ENCODE results near the gene ADAMTS17. TPM values are rescaled to one million over a fixed set of nuclear protein-coding genes. Genes with fewer than 3 reads are reported as not detected.

Gene ADAMTS17
- total and polyA plus RNA-seq, 5 donors from 2014 or later: 0.20 to 8.2 (median 0.67) TPM; not detected in 1

DNA sequence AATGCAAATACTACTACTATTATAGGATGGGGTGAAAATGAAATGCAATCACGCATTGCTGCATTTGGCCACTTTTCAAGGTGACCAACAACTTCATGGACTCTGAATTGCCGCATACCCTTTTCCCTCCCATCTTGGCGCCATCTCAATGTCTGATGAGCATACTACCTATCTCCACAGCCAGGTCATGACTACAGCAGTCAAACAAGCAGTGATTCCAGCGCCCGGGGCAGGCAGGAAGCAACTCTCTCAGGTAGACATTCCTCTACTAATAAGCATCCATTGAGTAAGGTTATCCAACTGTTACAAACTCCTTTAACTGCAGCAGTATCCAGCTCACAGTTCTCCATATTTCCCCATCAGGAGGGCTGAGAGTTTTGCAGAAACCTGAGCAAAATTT lies 155.4 kb downstream of the ADAMTS17 start:
- no peaks in the 10 kb centered on the region for H3K27me3 ChIP-seq (ENCODE audit: control insufficient read depth, insufficient read depth, low read length)
- H3K36me3 ChIP-seq (ENCODE audit: control insufficient read depth, insufficient read depth, low read length): no peaks in the 10 kb centered on the region
- H3K4me1 ChIP-seq (ENCODE audit: control insufficient read depth, insufficient read depth, low read length, poor library complexity, severe bottlenecking): no peaks in the 10 kb centered on the region
- Mint-ChIP-seq H3K36me3 (peaks cover 8% of the 10 kb centered on the region), H3K27me3 (no peaks in the 10 kb centered on the region), H3K27ac (no peak overlapping the region), H3K4me1 (peaks cover 0 to 4% (median 0%) of the 10 kb centered on the region in 4 donors), H3K4me3 (no peak overlapping the region), H3K9me3 (peaks cover 0 to 7% (median 0%) of the 10 kb centered on the region in 7 donors)
- no peak for DNase-seq
- ATAC-seq (ENCODE audit: low read depth in 2 of 2): no peak
- no peak overlapping the region for H3K27ac ChIP-seq (ENCODE audit: insufficient read depth, low read length, poor library complexity, severe bottlenecking)
- no peaks in the 10 kb centered on the region for H3K9me3 ChIP-seq (ENCODE audit: control insufficient read depth in 2 of 2, low read length in 2 of 2)
- no peak overlapping the region for H3K4me3 ChIP-seq (ENCODE audit: low read depth, low read length)

- Mint-ChIP-seq H3K36me3 (peaks cover 8% of the 10 kb centered on the region), H3K9me3 (peaks cover 0 to 6% (median 0%) of the 10 kb centered on the region in 7 donors), H3K4me1 (peaks cover 0 to 4% (median 0%) of the 10 kb centered on the region in 4 donors), H3K27ac (no peak overlapping the region), H3K27me3 (peaks cover 5% of the 10 kb centered on the region), H3K4me3 (no peak overlapping the region)
- no peak for ATAC-seq (ENCODE audit: low read depth in 2 of 2)
- Histone ChIP-seq H3K4me1 (ENCODE audit: control insufficient read depth, insufficient read depth, low read length, poor library complexity, severe bottlenecking) (no peaks in the 10 kb centered on the region), H3K36me3 (ENCODE audit: control insufficient read depth, insufficient read depth, low read length) (no peaks in the 10 kb centered on the region), H3K9me3 (ENCODE audit: control insufficient read depth in 2 of 2, low read length in 2 of 2) (no peaks in the 10 kb centered on the region), H3K27me3 (ENCODE audit: control insufficient read depth, insufficient read depth, low read length) (no peaks in the 10 kb centered on the region), H3K27ac (ENCODE audit: insufficient read depth, low read length, poor library complexity, severe bottlenecking) (no peak overlapping the region), H3K4me3 (ENCODE audit: low read depth, low read length) (no peak overlapping the region)
- no peak for DNase-seq
Measured at GRCh38 chr15:100183921-100184495, 157.8 kb downstream of the ADAMTS17 start.

- Mint-ChIP-seq H3K27me3 (peaks cover 5% of the 10 kb centered on the region), H3K36me3 (peaks cover 4% of the 10 kb centered on the region), H3K4me3 (no peak overlapping the region), H3K27ac (no peak overlapping the region), H3K4me1 (peaks cover 0 to 4% (median 0%) of the 10 kb centered on the region in 4 donors), H3K9me3 (peaks cover 0 to 11% (median 2%) of the 10 kb centered on the region in 7 donors)
- no peaks in the 10 kb centered on the region for H3K36me3 ChIP-seq (ENCODE audit: control insufficient read depth, insufficient read depth, low read length)
- no peaks in the 10 kb centered on the region for H3K9me3 ChIP-seq (ENCODE audit: control insufficient read depth in 2 of 2, low read length in 2 of 2)
- H3K27ac ChIP-seq (ENCODE audit: insufficient read depth, low read length, poor library complexity, severe bottlenecking): no peak overlapping the region
- H3K4me3 ChIP-seq (ENCODE audit: low read depth, low read length): no peak overlapping the region
- DNase-seq (no peak), ATAC-seq (ENCODE audit: low read depth in 2 of 2) (no peak)
- no peaks in the 10 kb centered on the region for H3K4me1 ChIP-seq (ENCODE audit: control insufficient read depth, insufficient read depth, low read length, poor library complexity, severe bottlenecking)
- H3K27me3 ChIP-seq (ENCODE audit: control insufficient read depth, insufficient read depth, low read length): no peaks in the 10 kb centered on the region
Measured at GRCh38 chr15:100180921-100181320, 160.9 kb downstream of the ADAMTS17 start.

DNA sequence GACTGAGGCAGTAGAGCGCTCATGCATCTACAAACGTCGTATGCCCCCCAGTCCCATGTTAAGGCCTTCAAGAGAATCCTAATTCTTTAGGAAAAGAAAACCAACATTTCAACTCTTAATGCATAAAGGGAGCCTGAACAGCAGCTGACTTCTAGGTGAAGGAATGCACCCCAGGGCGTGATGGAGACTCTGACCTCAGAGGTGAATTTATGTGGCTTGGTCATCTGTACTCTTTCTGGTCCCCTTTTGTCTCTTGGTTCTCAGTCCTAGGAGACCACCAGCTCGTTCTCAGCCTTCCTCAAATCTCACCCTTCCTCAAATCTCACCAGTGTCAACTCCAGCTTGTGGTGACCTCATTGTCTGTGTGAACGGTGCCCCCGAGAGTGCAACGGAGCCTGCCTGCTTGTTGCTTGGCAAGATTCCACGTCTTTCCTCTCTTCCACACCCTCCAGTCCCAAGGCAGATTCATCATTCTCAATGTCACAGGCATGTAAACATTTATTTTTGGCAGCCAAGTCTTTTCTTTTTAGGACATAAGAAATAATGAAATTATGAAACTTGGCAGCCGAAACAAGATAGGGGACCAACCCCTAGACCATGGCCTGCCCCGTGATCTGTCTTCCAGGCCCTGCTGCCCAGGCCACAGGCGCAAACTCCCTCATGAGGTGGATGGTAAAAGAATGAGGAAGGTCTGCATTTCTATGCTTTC lies 166.2 kb downstream of the ADAMTS17 start:
- H3K4me1 ChIP-seq (ENCODE audit: control insufficient read depth, insufficient read depth, low read length, poor library complexity, severe bottlenecking): no peaks in the 10 kb centered on the region
- peaks cover 14 to 30% of the 10 kb centered on the region in 2 experiments for H3K9me3 ChIP-seq (ENCODE audit: control insufficient read depth in 2 of 2, low read length in 2 of 2)
- Mint-ChIP-seq H3K36me3 (peaks cover 5% of the 10 kb centered on the region), H3K9me3 (peaks cover 0 to 15% (median 5%) of the 10 kb centered on the region in 7 donors), H3K27ac (no peak overlapping the region), H3K4me3 (no peak overlapping the region), H3K4me1 (no peaks in the 10 kb centered on the region), H3K27me3 (peaks cover 5% of the 10 kb centered on the region)
- H3K4me3 ChIP-seq (ENCODE audit: low read depth, low read length): no peak overlapping the region
- DNase-seq (no peak), ATAC-seq (ENCODE audit: low read depth in 2 of 2) (no peak)
- H3K27ac ChIP-seq (ENCODE audit: insufficient read depth, low read length, poor library complexity, severe bottlenecking): no peak overlapping the region
- no peaks in the 10 kb centered on the region for H3K27me3 ChIP-seq (ENCODE audit: control insufficient read depth, insufficient read depth, low read length)
- no peaks in the 10 kb centered on the region for H3K36me3 ChIP-seq (ENCODE audit: control insufficient read depth, insufficient read depth, low read length)

- no peak overlapping the region for H3K27ac Mint-ChIP-seq
- Histone ChIP-seq H3K4me1 (ENCODE audit: control insufficient read depth, insufficient read depth, low read length, poor library complexity, severe bottlenecking) (no peaks in the 10 kb centered on the region), H3K4me3 (ENCODE audit: low read depth, low read length) (no peak overlapping the region), H3K27me3 (ENCODE audit: control insufficient read depth, insufficient read depth, low read length) (no peaks in the 10 kb centered on the region), H3K36me3 (ENCODE audit: control insufficient read depth, insufficient read depth, low read length) (no peaks in the 10 kb centered on the region), H3K9me3 (ENCODE audit: control insufficient read depth in 2 of 2, low read length in 2 of 2) (peaks cover 14 to 30% of the 10 kb centered on the region in 2 experiments), H3K27ac (ENCODE audit: insufficient read depth, low read length, poor library complexity, severe bottlenecking) (no peak overlapping the region)
- peaks cover 5% of the 10 kb centered on the region for H3K27me3 Mint-ChIP-seq
- no peaks in the 10 kb centered on the region for H3K4me1 Mint-ChIP-seq
- peaks cover 5% of the 10 kb centered on the region for H3K36me3 Mint-ChIP-seq
- peaks cover 0 to 15% (median 5%) of the 10 kb centered on the region in 7 donors for H3K9me3 Mint-ChIP-seq
- ATAC-seq (ENCODE audit: low read depth in 2 of 2) (no peak), DNase-seq (no peak)
- H3K4me3 Mint-ChIP-seq: no peak overlapping the region
Measured at GRCh38 chr15:100174904-100175275, 166.9 kb downstream of the ADAMTS17 start.

DNA sequence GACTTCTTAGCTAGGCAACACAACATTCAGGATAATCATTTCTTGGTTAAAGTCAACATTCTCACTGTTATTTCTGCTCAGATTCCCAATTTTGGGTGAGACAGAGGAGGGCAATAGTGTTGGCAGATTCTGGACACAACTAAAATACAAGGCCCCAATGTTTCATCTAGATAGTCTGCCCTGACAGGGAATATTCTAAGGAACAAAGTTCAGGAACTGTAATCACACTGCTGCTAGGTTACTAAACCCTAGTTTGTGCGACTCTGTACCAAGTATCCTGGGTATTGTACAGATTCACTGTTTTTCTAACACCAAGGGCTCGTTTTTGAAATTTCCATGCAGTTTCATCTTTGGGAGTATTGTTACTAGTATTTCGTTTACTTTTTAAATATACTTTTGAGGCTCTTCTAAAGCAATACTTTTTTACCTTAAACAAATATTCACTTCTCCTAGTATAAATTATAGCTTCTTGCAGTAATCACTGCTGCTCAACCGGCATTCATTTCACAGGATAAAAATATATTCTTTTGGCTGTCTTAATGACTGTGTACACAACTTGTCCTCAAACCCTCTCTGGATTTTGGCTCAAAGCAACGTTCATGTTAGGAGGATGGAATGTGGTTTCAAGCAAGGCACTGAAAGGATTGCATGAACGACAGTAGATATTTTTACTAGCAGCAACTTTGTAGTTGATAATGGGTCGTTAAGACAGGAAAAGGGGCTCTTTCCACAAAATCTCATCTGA lies 167.4 kb downstream of the ADAMTS17 start:
- H3K4me3 ChIP-seq (ENCODE audit: low read depth, low read length): no peak overlapping the region
- H3K4me3 Mint-ChIP-seq: no peak overlapping the region
- no peak overlapping the region for H3K27ac ChIP-seq (ENCODE audit: insufficient read depth, low read length, poor library complexity, severe bottlenecking)
- DNase-seq (no peak), ATAC-seq (ENCODE audit: low read depth in 2 of 2) (no peak)
- H3K36me3 Mint-ChIP-seq: peaks cover 5% of the 10 kb centered on the region
- H3K9me3 ChIP-seq (ENCODE audit: control insufficient read depth in 2 of 2, low read length in 2 of 2): peaks cover 14 to 30% of the 10 kb centered on the region in 2 experiments
- no peaks in the 10 kb centered on the region for H3K27me3 ChIP-seq (ENCODE audit: control insufficient read depth, insufficient read depth, low read length)
- peaks cover 0 to 15% (median 6%) of the 10 kb centered on the region in 7 donors for H3K9me3 Mint-ChIP-seq
- H3K27me3 Mint-ChIP-seq: peaks cover 4% of the 10 kb centered on the region
- H3K27ac Mint-ChIP-seq: no peak overlapping the region
- no peaks in the 10 kb centered on the region for H3K4me1 Mint-ChIP-seq
- H3K36me3 ChIP-seq (ENCODE audit: control insufficient read depth, insufficient read depth, low read length): no peaks in the 10 kb centered on the region
- no peaks in the 10 kb centered on the region for H3K4me1 ChIP-seq (ENCODE audit: control insufficient read depth, insufficient read depth, low read length, poor library complexity, severe bottlenecking)

DNA sequence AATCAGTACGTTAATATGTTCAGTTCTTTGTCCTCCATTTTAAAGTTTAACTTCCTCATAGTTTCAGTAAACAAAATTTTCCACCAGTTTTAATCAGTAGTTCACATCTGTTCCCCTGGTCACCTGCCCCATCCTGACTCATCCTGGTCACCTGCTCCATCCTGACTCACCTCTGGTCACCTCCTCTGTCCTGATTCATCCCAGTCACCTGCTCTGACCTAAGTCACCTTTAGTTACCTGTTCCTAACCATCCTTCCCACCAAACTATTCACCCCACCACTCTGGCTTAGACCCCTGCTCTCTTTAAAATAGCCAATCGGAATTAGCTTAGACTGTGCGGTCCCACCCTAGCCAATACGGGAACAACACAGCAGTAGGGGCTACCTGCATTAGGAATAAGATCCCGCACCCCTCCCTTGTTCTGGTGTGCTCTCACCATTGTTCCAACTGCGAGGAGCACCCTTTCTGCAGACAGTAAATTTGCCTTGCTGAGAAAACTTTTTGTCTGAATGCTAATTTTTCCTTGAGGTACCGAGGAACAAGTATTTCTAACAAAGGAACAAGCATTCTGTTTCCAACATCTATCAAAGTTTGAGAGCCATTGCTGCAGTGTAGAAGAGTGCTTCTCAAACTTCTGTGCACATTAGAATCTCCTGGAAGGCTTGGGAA lies 169.3 kb downstream of the ADAMTS17 start:
- no peak for ATAC-seq (ENCODE audit: low read depth in 2 of 2)
- DNase-seq: no peak
- no peak overlapping the region for H3K4me3 ChIP-seq (ENCODE audit: low read depth, low read length)
- no peaks in the 10 kb centered on the region for H3K4me1 ChIP-seq (ENCODE audit: control insufficient read depth, insufficient read depth, low read length, poor library complexity, severe bottlenecking)
- Mint-ChIP-seq H3K36me3 (peaks cover 5% of the 10 kb centered on the region), H3K4me3 (no peak overlapping the region), H3K27me3 (no peaks in the 10 kb centered on the region), H3K9me3 (peaks cover 0 to 15% (median 5%) of the 10 kb centered on the region in 7 donors), H3K27ac (no peak overlapping the region), H3K4me1 (no peaks in the 10 kb centered on the region)
- H3K27me3 ChIP-seq (ENCODE audit: control insufficient read depth, insufficient read depth, low read length): no peaks in the 10 kb centered on the region
- no peaks in the 10 kb centered on the region for H3K36me3 ChIP-seq (ENCODE audit: control insufficient read depth, insufficient read depth, low read length)
- H3K9me3 ChIP-seq (ENCODE audit: control insufficient read depth in 2 of 2, low read length in 2 of 2): peaks cover 14 to 30% of the 10 kb centered on the region in 2 experiments
- H3K27ac ChIP-seq (ENCODE audit: insufficient read depth, low read length, poor library complexity, severe bottlenecking): no peak overlapping the region

Data from CD4-positive, CD25-positive, alpha-beta regulatory T cell (primary cell).